ENCODE measurements around the gene EPB41L1.
A peak's percentile ranks its signal among the peaks of the same experiment; 100 is the strongest.
"Not testable (repeated sequence)": the region's sequence is repeated elsewhere in the genome, so short reads cannot be mapped to it uniquely, and the experiment has no call there.

EPB41L1 gene

DNA sequence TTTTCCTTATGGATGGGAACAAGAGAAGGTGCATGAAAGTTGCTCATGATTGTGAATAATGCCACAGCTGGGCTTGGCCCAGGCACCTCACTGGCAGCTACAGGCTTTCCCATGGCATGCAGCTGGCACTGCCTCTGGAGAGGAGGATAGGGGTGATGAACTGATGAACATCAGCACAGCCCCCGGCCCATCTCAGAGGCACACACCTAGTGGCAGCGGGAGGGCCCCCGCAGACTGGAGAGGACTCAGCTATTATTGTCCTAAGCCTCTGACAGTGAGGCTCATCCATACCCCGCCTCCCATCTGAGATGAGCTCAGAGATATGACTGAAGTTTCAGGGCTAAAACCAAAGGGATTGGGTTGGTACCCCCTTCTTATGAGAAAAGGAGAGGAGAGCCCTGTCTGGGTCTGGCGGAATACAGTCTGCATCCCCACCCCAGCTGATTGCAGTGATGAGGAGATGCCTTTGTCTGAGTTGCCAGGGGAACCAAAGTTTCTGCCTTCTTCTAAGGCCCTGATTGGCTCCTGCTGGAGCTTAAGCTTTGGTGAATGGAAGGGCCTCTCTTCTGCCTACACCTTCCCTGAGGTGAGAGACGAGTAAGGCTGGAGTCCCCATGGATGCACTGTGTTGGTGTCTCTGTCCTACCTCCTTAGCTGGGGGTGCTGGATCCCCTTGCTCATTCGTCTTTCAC lies 27.6 kb upstream of the EPB41L1 start:
- DNase-seq, result no peak

DNA sequence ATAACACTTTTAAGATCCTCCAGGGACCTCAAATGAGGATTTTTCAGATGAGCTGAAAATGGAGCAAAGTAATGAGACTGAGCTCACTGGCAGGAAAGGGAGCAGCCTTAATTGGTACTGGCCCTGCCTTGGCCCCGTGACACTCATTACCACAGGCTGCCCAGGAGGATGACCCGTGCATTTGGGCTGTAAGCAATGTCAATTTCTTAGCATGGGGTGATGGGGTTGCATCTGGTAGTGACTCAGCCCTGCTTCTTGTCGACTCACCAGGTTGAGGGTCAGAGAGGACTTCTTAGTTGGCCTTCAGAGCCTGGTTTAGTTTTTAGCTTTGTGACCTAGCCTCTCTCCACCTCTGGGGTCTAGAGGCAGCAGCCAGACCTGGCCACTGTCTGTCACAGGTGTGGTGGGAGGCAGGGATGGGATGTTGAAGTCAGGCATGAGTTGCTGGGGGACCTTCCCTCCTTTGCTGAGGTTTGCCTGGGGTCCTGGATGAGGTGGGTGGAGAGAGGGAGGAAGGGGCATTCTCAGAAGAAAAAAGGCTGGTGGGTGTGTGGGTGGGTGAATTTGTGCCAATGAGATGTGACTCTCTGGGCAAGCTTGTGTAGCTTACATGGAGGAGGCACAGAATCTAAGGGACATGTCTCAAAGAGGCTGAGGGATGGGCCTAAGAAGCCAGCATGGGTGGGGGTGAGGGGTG lies 25.9 kb upstream of the EPB41L1 start:
- no peak for DNase-seq

DNA sequence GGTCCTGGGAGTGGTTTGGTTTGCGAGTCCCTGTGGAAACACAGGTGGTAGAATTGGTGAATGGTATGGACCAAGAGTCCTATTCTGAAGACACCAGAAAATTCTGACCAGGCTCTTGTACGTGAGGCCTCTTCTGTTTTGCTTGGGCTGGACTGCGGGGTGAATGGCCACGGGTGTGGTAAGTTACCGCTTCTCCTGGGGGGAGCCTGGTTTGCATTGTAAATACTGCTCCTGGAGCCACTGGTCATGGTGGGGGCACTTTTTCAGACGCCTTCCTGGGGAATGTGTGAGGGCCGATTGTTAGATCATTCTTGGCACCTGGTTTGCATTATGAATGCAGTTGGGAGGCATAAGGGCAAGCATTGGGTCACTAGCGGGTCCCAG lies 25.4 kb upstream of the EPB41L1 start:
- DNase-seq, result no peak

- no peak for DNase-seq
Observed at GRCh38 chr20:36130390-36130789, 24.1 kb upstream of the EPB41L1 start.

GRCh38 chr20:36132802-36133211 lies 21.7 kb upstream of the EPB41L1 start:
- DNase-seq, result no peak

DNA sequence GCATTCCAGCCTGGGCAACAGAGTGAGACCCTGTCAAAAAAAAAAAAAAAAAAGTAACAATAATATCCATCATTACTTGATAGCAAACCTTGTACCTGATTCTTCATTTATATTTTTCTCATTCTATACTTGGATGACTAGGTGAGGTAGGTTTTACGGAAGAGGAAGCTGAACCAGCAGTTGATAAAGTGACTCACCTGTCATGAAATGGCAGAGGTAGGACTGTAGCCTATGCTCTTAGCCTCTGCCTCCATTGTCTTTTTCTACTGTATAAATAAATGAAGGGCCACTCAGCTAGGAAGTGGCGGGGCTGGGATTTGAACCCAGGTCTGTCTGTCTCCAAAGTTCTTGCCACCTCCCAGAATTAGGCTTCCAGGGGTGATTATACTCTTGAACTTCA lies 20.7 kb upstream of the EPB41L1 start:
- no peak for DNase-seq

GRCh38 chr20:36135159-36135558 lies 19.4 kb upstream of the EPB41L1 start:
- no peak for DNase-seq

GRCh38 chr20:36135821-36136220 lies 18.7 kb upstream of the EPB41L1 start:
- no peak for DNase-seq

DNA sequence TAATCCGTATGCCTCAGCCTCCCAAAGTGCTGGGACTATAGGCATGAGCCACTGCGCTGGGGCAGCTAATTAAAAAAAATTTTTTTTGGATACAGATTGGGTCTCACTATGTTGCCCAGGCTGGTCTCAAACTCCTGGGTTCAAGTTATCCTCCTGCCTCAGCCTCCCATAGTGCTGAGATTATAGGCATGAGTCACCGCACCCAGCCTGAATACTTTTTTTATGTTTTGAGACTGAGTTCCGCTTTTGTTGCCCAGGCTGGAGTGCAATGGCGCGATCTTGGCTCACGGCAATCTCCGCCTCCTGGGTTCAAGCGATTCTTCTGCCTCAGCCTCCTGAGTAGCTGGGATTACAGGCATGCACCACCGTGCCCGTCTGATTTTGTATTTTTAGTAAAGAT lies 17.2 kb upstream of the EPB41L1 start:
- DNase-seq, result not testable (repeated sequence)

DNA sequence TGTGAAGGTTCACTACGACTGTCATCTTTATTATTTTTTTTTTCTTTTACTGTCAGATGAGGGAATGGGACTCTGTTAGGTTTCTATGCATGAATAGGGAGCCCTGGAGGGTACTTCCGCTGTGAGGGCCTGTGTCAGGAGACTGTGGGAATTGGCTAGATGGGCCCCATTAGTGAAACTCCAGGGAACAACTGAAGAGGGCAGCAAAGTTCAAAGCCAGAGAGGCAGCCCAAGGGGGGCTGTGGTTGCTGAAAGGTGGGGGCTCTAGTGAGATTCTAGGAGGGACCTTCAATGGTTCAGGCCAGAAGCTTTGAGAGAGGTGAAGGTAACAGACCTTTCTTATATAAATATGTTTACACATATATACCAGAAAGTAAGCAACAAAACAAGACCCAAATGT lies 13.2 kb upstream of the EPB41L1 start:
- no peak for DNase-seq

DNA sequence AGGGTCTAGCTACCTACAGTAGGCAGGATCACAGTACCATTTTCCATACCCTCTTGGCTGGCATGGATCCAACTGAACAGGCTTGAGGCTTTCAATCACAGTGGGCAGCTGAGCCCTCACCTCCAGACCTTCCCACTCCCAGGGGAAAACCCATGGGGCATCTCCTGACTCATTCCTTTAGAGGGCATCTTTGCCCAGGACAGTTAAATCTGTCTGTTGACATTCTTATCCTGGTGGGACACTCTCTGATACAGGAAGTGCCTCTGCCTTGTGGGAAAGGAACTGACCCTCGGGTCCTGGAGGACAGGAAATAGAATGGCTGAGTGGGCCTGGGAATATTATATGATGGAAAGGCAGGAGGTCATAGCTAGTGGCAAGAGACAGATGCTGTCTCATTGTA lies 10.2 kb upstream of the EPB41L1 start:
- DNase-seq, result no peak

- DNase-seq, result no peak
Observed at GRCh38 chr20:36145877-36146707, 8.4 kb upstream of the EPB41L1 start.

DNA sequence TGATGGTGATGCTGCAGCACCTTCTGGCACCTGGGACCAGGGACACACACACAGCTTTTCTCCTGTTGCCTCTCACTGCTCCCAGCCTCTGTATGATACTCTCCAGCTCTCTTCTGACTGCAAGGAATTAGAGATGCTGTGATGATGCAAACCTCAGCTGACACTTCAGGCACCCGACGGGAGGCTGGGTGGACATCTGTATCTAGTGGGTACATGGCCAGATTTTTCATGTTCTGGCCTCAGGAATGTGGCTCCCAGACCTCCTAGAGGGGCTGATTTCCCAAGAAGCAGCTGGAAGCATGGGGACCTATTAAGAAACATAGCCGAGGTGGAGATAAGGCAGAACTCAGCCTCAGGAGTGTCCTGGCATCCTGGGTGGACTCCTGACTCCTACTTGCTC lies 6.8 kb upstream of the EPB41L1 start:
- no peak for DNase-seq

GRCh38 chr20:36148439-36148838 lies 6.1 kb upstream of the EPB41L1 start:
- no peak for DNase-seq

- DNase-seq, result no peak
Observed at GRCh38 chr20:36149012-36149411, 5.5 kb upstream of the EPB41L1 start.

- DNase-seq, result no peak
Observed at GRCh38 chr20:36149469-36149868, 5.1 kb upstream of the EPB41L1 start.

- DNase-seq, result no peak
Observed at GRCh38 chr20:36150489-36150846, 4.1 kb upstream of the EPB41L1 start.

GRCh38 chr20:36150847-36151539 lies 3.5 kb upstream of the EPB41L1 start:
- DNase-seq, result no peak

DNA sequence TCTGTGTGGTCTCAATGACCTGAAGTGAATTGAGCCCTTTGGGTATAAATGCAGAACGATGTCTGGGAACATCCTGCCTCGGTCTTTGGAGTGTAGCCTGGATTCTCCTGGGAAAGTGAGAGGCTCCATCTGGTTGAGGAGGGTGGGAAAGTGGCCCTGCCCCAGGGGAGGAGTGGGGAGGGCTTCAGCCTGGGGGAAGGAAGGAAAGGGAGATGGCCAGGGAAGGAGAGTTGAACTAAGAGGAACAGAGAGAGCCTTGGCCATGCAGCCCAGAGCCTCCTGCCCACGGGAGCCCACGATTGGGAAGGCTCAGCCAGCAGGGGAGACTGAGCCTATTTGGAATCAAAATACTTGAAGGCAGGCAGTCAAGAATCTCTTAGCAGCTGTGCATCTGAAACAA lies 2.3 kb upstream of the EPB41L1 start:
- no peak for DNase-seq

DNA sequence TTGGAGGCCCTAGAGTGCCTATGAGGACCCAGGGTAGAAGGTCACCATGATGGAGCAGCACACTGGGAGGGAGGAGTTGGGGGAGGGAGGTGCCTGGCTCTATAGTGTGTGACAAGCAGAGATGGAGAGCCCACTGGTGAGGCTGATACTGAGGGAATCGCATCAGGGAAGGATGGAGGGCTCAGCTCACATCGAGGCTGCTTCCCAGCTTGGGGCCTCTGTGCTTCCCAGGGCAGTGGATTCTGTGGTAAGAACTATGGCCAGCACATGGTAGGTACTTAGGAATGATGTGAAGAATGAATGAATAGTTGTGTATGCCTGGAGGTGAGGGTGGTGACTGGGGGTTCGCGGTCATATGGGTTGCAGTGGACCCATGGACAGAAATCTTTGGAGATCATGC lies 1.3 kb upstream of the EPB41L1 start:
- DNase-seq, result no peak

- DNase-seq, result peak; percentile 42
Observed at GRCh38 chr20:36153736-36154699, 522 bp upstream of the EPB41L1 start.

DNA sequence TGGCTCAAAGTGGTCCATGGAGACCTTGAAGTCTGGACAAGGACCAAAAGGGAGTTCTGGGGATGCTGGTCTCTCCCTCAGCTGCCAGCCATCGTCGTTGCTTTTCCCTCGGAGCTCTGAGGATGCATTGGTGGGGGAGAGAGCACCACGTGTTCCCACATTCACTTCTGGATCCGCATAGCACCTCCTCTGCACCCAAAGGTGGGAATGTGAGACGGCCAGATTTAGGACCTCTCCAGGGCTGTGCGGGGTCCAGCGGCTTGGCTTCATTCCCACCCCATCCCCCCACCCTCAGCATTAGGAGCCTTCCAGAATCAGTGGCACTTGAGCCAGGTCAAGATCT lies 1.1 kb downstream of the EPB41L1 start:
- DNase-seq, result no peak

Measured in DMS153 (cell line).